H54 (cell line): ENCODE data around the gene NUMB.
"Not testable (repeated sequence)": the region's sequence is repeated elsewhere in the genome, so short reads cannot be mapped to it uniquely, and the experiment has no call there.

Experiments
- DNase-seq: peaks from one replicate; pipeline ENCODE4 v3.0.0; 2011; ENCODE audit warnings: low spot score, mixed read lengths; ENCODE audit not compliant: insufficient read length
- FAIRE-seq: peaks from 3 replicates; lab custom pipeline; 2011; peaks lifted over from hg19 to GRCh38; lab: Jason Lieb, UNC
- POLR2A ChIP-seq: IDR thresholded peaks from 2 replicates; pipeline ENCODE4 v1.6.1; 2011; ENCODE audit warnings: low read depth, mild to moderate bottlenecking, low read length

Gene NUMB

GRCh38 chr14:73457924-73458182 is 493 bp downstream of the NUMB start:
- FAIRE-seq, result no peak
- no peak for TF ChIP-seq POLR2A
- no peak for DNase-seq

- FAIRE-seq, result peak; percentile 71
- TF ChIP-seq POLR2A, result no peak
- no peak for DNase-seq
Observed at GRCh38 chr14:73457041-73457923, 1.1 kb downstream of the NUMB start.

DNA sequence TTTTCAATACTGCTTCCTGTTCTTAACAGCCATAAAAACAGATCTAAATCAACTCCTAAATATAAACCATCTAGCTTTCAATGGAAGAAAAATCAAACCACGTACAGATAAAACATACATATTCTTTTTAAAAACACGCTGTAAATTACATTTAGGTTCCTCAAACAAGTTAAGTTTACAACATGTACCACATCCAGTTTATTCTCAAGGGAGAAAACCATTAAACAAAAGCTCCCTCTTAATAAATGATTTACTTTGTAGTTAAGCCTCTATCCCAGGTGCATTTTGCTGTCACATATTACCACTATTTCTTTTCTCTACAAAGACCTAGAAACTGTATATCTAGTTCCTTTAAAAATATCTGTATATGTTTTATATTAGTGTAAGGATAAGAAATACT is 3.1 kb downstream of the NUMB start:
- DNase-seq (no peak), FAIRE-seq (no peak)
- TF ChIP-seq POLR2A, result no peak

DNA sequence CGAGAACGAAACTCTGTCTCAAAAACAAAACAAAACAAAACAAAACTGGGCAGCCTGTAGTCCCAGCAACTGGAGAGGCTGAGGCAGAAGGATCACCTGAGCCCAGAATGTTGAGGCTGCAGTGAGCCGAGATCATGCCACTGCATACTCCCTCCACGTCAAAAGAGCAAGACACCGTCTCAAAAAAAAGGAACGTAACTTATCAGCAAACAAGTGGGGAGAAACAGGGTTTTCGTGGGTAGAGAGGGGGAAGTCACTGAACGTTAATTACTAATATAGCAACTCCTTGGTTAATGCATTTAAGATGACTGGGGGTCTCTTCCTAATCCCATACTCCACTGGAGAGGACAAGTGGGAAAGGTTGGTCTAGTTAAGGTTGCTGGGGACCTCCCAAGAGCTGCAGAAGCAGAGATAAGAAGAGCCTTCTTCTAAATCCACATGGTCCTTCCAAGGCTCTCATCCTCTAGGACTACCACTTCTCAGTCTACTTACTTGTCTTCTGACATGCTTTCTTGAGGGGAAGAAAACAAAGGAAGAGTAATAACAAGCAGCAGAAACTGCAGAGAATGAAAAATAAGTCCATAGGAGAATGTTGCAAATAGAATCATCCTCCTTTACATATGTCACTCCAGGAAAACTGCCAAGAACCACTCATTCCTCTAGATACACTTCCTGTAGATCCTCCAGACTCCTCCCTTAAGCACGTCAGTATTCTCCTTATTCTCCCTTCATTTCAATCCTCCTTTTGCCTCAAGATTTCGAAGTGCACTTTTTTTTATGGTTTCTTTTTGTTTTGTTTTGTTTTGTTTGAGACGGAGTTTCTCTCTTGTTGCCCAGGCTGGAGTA is 5.8 kb downstream of the NUMB start:
- DNase-seq, result peak; percentile 60
- peak; percentile 97 for FAIRE-seq
- TF ChIP-seq POLR2A, result no peak

GRCh38 chr14:73443758-73444157 is 14.6 kb downstream of the NUMB start:
- DNase-seq (no peak), FAIRE-seq (no peak)
- no peak for TF ChIP-seq POLR2A

DNA sequence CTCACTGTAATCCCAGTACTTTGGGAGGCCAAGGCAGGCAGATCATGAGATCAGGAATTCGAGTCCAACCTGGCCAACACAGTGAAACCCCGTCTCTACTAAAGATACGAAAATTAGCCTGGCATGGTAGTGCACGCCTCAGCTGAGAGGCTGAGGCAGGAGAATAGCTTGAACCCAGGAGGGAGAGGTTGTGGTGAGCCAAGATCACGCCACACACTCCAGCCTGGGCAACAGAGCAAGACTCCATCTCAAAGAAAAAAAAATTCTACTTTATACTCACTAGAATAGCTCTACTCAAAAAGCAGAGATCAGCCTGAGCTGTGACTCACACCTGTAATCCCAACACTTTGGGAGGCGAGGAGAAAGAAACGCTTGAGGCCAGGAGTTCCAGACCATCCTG is 17.1 kb downstream of the NUMB start:
- FAIRE-seq (no peak), DNase-seq (no peak)
- no peak for TF ChIP-seq POLR2A

DNA sequence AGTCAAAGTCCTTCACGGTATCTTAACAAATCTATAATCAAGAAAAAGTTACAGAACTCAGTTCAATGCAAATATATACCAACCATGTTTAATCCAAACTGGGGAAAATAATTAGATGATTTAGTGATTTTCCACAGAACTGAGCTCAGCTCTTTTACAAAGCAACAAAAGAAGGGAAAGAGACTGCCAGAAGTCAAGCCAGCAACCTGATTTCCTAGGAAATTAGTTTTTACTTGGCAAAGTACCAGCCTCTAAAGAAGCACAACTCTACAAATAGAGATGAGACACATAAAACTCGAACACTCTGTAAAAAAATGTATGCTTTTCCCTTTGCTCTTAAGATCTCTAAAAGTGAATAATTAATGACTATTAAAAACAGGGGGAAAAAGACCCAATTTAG is 19.4 kb downstream of the NUMB start:
- DNase-seq (no peak), FAIRE-seq (no peak)
- TF ChIP-seq POLR2A, result no peak

DNA sequence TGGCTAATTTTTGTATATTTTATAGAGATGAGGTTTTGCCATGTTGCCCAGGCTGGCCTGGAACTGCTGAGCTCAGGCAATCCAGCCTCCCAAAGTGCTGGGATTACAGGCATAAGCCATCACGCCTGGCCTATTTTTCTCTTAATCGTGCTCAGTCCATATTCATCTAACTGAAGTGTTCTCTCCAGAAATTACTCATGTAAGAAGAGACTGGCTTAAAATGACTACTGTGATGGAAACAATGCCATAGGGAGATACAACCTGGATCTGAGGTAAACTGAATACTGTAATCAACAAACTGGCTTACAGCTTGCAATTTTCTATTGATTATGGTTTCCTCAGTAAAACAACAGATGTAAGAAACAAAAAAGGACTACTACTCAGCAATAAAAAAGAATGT is 21.1 kb downstream of the NUMB start:
- no peak for FAIRE-seq
- no peak for DNase-seq
- TF ChIP-seq POLR2A, result no peak

DNA sequence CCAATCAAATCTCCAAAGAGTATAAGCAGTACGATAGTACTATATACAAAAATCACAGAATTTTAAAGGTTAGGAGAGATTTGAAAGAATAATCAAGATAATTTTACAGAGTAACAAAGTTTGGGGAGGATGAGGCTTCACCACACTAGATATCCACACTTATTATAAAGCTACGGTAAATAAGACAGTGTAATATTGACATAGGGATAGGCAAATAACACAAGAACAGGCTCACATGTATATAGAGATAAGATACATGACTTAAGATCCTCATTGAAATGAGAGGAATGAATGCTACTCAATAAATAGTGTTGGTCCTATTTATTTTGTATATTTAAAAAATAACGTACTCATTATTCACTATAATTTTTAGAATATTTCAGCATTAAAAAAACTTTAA is 26.2 kb downstream of the NUMB start:
- no peak for DNase-seq
- FAIRE-seq, result no peak
- no peak for TF ChIP-seq POLR2A

- DNase-seq (no peak), FAIRE-seq (no peak)
- TF ChIP-seq POLR2A, result no peak
Observed at GRCh38 chr14:73428353-73428824, 30.0 kb downstream of the NUMB start.

GRCh38 chr14:73427516-73428264 is 30.7 kb downstream of the NUMB start:
- FAIRE-seq, result no peak
- no peak for DNase-seq
- no peak for TF ChIP-seq POLR2A

- FAIRE-seq, result no peak
- no peak for TF ChIP-seq POLR2A
- DNase-seq, result no peak
Observed at GRCh38 chr14:73426877-73427276, 31.5 kb downstream of the NUMB start.

- no peak for TF ChIP-seq POLR2A
- no peak for DNase-seq
- FAIRE-seq, result no peak
Observed at GRCh38 chr14:73424453-73424852, 33.9 kb downstream of the NUMB start.

GRCh38 chr14:73423092-73423491 is 35.3 kb downstream of the NUMB start:
- not testable (repeated sequence) for FAIRE-seq

More at GRCh38 chr14:73423092-73423491, 35.3 kb downstream of the NUMB start:
- not testable (repeated sequence) for DNase-seq
